ENCODE results near the gene SPHK1.

The SPHK1 gene

GRCh38 chr17:76363107-76363842 is 21.1 kb upstream of the SPHK1 start:
- no peak for DNase-seq (ENCODE audit: low read depth)

- peak; percentile 23 for DNase-seq (ENCODE audit: low read depth)
Measured at GRCh38 chr17:76365256-76365903, 19.0 kb upstream of the SPHK1 start.

- no peak for DNase-seq (ENCODE audit: low read depth)
Measured at GRCh38 chr17:76366247-76366646, 18.2 kb upstream of the SPHK1 start.

- no peak for DNase-seq (ENCODE audit: low read depth)
Measured at GRCh38 chr17:76367642-76368041, 16.8 kb upstream of the SPHK1 start.

- peak; percentile 28 for DNase-seq (ENCODE audit: low read depth)
Measured at GRCh38 chr17:76368545-76368944, 15.9 kb upstream of the SPHK1 start.

DNA sequence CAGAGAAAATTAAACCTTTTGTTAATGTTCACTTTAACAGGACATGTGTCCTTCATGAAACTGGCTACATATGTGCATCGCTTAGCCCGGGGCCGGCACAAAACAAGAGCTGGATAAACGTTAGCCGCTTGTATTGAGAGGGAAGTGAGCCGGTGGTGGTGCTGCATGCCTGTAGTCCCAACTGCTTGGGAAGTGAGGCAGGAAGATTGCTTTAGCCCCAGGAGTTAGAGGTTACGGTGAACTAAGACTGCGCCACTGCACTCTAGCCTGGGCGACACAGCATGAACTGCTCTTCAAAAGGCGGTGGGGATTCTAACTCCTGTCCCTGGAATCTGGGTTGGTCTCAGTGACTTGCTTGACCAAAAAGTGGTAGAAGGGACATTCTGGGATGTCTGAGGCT is 15.0 kb upstream of the SPHK1 start:
- no peak for DNase-seq (ENCODE audit: low read depth)

- DNase-seq (ENCODE audit: low read depth): no peak
Measured at GRCh38 chr17:76369804-76370203, 14.6 kb upstream of the SPHK1 start.

DNA sequence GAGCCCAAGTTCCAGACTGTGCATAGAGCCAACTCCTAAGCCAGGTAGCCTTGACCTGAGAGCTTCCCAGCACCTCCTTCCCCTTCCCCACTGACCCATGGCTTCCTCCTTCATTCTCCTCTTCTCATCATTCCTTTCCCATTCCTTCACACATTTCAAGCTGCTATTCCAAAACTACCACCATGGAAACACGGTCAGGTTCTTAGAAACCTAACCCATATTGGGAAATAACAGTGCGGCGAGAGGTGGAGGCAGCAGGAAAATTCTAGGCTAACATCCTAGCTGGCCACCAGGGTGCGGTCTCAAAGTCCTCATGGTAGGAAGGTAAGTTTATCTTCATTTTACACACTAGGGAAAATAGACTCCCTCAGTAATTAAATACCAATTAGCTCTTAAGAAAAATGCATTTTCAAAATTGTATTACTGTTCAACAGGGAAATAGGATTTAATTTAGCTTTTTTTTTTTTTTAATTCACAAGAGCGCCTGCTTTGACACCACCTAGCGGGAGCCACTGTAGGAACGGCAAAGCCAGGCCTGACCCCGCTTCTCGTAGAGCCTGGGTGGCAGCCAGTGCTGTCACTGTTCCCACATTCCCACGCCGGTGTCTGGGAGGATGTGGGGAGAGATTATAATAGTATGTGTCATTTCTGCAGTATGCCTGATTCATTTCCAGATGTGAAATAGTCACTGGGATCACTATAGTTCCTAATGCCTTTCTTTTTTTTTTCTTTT is 14.0 kb upstream of the SPHK1 start:
- peak; percentile 94 for DNase-seq (ENCODE audit: low read depth)

DNA sequence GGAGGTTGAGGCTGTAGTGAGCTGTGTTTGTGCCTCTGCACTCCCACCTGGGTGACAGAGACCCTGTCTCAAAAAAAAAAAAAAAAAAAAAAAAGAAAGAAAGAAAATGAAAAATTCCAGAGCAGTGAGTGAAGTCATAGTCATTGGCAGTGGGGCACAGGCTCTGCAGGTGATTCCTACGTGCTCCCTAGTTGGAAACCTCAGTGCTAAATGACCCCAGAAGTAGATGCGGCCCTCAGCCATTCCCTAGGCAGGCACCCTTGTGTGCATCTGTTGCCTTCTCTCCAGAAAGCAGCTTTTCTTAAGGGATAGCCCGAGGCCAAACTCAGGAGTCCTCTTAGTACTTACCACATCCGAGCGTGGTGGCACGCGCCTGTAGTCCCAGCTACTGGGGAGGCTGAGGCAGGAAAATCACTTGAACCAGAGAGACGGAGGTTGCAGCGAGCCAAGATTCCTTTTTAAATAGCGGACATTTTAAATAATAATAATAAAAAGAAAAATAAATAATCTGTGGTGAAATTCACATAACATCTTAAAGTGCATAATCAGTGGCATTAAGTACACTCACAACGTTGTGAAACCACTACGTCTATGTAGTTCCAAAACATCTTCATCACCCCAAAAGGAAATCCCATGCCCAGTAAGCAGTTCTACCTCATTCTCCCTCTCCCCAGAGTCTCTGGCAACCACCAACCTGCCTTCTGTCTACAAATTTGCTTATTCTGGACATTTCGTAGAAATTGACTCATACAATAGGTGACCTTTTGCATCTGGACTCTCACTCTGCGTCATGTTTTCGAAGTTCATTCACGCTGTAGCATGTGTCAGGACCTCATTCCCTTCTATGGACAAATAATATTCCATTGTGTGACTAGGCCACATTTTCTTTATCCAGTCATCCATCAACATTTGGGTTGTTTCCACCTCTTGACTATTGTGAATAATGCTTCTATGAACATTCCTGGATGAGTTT is 12.5 kb upstream of the SPHK1 start:
- DNase-seq (ENCODE audit: low read depth): peak; percentile 94

DNA sequence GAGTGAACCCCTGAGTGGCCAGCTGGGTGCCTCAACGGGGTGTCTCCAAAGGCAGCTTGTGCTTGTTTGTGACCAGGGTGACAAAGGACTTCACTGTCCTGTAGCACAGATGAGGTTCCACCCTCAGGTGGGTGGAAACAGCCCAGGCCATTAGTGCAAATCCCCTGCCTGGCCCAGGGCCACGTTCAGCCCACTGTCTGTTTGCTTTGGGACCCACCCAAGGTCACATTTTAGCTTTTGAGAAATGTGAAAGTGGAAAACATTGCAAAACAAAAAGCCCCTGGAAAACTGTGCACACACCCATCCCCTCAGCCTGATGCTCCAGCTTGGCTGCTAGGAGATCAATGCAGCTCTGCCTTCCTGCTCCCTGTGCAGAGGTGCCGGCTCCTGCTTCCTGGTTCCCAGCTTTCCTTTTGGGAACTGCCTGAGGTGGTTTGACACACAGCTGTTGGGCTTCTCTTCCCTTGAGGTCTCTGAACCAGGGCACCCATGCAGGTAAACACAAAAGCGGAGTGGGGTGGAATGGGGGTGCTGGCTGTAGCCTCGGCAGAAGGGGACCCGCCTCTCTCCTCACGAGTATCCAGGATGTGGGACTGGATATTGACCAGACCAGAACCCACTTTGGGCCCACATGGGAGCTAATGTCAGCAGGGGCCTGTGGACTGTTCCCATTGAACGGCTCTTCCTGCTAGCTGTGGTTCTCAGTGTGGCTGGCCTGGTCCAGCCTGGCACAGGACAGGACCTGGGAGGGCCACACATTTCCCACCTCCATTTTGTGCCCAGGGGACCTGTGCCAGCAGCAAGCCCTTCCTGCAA is 7.9 kb upstream of the SPHK1 start:
- DNase-seq (ENCODE audit: low read depth): no peak

DNA sequence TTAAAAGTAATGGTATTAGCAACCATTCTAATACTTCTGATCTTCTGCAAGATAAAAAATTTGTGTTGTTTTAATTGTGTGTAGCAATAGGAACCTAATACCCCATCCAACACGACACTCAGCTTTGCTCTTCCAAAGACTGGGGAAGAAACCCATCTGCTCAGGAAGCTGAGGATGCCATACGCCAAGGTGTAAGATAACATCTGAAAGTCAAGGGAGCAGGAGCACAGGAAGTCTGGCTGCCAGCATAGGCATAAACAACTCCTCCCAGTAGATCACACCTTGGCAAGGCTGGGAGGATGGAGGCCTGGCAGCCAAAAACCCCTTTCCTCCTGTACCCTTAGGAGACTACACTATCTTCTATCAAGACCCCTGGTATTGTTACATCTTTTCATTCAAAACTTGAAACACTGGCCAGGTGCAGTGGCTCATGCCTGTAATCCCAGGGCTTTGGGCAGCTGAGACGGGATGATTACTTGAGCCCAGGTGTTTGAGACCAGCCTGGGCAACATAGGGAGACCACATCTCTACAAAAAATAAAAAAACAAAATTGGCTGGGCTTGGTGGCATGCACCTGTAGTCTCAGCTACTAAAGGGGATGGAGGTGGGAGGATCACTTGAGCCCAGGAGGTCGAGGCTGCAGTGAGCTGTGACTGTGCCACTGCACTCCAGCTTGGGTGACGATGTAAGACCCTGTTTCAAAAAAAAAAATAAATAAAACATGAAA is 5.7 kb upstream of the SPHK1 start:
- no peak for DNase-seq (ENCODE audit: low read depth)

DNA sequence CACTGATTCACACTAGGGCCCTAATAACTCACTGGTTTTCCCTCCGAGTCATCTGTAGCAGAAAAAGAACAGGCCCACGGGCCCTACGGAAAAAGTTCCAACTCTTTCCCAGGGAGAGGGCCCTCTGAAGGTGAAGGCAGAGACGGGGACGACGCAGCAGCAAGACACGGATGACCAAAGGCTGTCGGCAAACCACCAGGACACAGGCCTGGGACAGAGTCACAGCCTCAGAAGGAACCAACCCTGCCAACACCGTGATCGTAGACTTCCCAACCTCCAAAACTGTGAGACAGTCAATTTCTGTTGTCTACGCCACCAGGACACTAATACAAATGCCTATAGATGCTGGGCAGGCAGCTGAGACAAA is 5.2 kb upstream of the SPHK1 start:
- DNase-seq (ENCODE audit: low read depth): no peak

- DNase-seq (ENCODE audit: low read depth): no peak
Measured at GRCh38 chr17:76379646-76380376, 4.6 kb upstream of the SPHK1 start.

GRCh38 chr17:76381633-76382350 is 2.6 kb upstream of the SPHK1 start:
- DNase-seq (ENCODE audit: low read depth): no peak

DNA sequence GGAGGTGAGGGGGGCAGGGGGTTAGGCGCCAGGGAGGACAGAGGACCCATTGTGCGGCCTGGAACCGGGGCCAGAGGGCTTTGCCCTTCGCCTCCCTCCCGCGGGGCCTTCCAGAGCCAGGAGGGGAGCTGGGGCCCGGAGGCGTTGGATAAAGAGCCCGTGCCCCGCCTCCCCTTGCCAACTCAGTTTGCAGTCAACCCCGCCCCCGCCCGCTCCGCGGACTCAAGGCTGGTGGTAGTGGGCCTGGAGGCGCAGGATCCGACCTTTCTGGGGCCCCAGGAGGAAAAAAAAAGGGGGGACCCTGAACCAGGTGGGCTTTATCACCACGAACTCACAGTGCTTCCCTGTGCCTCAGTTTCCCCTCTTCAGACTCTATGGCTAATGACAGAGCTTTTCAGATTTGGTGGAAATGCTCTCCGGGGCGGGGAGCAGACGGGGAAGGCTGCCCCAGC is 2.0 kb upstream of the SPHK1 start:
- no peak for DNase-seq (ENCODE audit: low read depth)

DNA sequence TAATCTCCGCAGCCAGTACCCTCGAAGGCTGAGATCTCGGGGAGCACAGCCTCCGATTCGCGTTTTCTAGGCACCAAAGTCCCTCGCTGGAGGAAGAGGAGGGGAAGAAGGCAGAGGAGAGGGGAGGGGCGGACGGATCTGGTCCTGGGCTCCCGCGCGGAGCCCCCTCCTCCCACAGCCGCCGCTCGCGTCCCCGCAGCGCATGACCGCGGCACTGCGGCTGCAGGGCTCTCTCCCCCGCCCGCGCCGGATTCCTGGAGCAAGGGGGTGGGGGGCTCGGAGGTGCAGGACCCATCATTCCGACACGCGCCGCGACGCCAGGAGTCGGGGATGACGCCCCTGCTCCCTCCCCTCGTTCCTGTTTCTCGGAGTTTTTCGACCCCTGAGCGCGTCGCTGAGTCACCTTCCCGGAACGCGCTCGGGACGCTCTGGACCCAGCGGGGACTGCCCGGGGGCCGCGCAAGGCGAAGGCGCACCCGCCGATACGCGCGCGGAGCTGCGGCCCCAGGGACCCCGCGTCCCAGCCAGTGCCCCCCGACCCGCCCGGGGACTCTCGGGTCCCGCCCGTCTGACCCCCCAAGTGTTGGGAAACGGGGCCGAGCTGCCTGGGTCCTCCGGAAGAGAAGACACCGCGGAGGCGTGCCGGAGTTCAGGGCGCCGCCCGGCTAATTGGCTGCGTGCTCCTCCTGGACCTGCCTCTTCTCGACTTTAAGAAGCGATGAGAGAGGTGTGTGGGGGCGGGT is 1.4 kb upstream of the SPHK1 start:
- peak; percentile 42 for DNase-seq (ENCODE audit: low read depth)

DNA sequence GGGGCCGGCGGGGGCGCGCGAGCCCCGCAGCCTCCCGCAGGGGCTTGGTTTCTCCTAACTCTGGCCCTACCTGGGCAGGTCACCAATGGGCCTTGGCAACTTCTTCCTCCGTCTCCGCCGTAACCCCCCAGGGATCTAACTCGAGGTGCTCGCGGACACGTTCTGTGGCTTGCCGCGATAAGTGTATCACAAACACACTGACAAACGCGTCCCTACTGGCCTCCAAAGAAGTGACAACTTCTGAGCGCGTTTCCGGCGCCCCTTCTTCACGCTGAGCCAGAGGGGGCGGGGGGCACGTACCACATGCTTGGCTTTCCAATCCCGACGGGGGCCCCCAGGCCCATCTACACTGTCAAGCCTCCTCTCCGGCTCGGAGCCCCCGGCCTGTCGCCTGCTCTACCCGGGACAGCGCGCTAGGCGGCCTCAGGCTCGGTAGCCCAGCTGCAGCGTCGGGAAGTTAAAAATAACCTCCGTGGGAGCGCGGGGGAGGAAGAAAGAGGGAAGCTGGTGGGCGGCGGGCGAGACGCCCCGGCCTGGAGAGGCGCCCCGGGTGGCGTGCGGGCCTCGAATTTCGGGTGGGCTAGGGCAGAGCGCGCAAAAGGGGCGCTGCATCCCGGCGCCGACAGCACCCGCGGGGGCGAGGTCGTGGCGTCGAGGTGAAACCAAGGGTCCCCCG is 725 bp upstream of the SPHK1 start:
- DNase-seq (ENCODE audit: low read depth): peak; percentile 52
